NT2/D1 (cell line): ENCODE data around the gene IL31RA.

Experiments used
- SUZ12 ChIP-seq: IDR thresholded peaks from 2 replicates; pipeline ENCODE4 v1.6.1; 2011; ENCODE audit not compliant: insufficient read length, insufficient read depth; ENCODE audit errors: extremely low read depth
- YY1 ChIP-seq: IDR thresholded peaks from 2 replicates; pipeline ENCODE4 v1.6.1; 2011; ENCODE audit not compliant: insufficient read length, insufficient read depth
- ZNF274 ChIP-seq: IDR thresholded peaks from 2 replicates; pipeline ENCODE4 v1.6.1; 2011; ENCODE audit warnings: mild to moderate bottlenecking, low read depth, low read length

- TF ChIP-seq ZNF274 (no peak), YY1 (no peak), SUZ12 (no peak)
These were observed 75.3 kb downstream of the IL31RA start for GRCh38 chr5:55926476-55926875.
